Hematopoietic multipotent progenitor cell treated with erythropoietin and hydrocortisone succinate and interleukin-3 and kit ligand, for 4 days (in vitro differentiated cells): Measurements from ENCODE around the gene NBPF14.
"Not testable (repeated sequence)": the region's sequence is repeated elsewhere in the genome, so short reads cannot be mapped to it uniquely, and the experiment has no call there.

ENCODE experiments used
- DNase-seq: peaks from one replicate; pipeline ENCODE4 v3.0.0-alpha.2; 2015

Gene NBPF14, protein sequence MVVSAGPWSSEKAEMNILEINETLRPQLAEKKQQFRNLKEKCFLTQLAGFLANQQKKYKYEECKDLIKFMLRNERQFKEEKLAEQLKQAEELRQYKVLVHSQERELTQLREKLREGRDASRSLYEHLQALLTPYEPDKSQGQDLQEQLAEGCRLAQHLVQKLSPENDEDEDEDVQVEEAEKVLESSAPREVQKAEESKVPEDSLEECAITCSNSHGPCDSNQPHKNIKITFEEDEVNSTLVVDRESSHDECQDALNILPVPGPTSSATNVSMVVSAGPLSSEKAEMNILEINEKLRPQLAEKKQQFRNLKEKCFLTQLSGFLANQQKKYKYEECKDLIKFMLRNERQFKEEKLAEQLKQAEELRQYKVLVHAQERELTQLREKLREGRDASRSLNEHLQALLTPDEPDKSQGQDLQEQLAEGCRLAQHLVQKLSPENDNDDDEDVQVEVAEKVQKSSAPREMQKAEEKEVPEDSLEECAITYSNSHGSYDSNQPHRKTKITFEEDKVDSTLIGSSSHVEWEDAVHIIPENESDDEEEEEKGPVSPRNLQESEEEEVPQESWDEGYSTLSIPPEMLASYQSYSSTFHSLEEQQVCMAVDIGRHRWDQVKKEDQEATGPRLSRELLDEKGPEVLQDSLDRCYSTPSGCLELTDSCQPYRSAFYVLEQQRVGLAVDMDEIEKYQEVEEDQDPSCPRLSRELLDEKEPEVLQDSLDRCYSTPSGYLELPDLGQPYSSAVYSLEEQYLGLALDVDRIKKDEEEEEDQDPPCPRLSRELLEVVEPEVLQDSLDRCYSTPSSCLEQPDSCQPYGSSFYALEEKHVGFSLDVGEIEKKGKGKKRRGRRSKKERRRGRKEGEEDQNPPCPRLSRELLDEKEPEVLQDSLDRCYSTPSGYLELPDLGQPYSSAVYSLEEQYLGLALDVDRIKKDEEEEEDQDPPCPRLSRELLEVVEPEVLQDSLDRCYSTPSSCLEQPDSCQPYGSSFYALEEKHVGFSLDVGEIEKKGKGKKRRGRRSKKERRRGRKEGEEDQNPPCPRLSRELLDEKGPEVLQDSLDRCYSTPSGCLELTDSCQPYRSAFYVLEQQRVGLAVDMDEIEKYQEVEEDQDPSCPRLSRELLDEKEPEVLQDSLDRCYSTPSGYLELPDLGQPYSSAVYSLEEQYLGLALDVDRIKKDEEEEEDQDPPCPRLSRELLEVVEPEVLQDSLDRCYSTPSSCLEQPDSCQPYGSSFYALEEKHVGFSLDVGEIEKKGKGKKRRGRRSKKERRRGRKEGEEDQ (N-terminal part only)

GRCh38 chr1:148595911-148596310, at the start of gene NBPF14:
Gene NBPF14, minus strand, starts transcription at chr1:148596011. Its CDS starts 294 bp downstream, at chr1:148595717.
- not testable (repeated sequence) for DNase-seq

- not testable (repeated sequence) for DNase-seq
These were observed 29.6 kb upstream of the NBPF14 start for GRCh38 chr1:148625451-148625850.

DNA sequence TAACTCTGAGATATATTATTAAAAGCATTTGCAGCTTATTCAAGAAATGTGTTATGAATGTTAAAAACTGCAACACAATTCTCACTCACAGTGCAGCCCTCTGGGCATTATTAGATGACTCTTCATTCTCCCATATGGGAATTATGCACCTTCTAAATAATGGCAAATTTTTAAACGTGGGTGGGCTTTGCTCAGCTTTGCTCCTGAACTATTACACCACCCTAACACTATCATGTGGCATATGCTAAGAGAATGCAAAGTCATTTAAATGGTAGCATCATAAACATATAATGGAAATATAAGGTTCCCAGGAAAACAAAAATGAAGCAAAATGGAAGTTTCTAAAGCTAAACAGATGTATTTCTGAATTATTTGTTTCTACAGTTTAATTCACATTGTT, 22.4 kb upstream of the NBPF14 start:
- not testable (repeated sequence) for DNase-seq

DNA sequence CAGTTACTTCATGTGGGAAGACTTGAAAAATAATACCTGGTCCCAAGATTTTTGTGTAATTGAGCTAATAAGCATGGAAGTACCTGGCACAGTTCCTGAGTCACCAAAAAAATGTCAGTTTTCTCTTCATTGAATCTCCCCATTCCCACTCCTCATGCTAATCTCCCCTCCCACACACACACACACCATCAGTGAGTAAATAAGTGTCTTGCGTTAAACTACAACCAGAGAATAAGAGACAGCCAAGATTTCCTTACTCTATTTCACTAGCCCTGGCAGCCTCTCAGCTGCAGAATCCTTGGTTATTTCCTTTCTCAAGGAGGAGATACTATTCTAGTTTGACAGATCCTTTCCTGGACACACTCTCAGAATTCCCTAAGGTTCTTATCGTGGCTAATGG, 9.5 kb upstream of the NBPF14 start:
- DNase-seq, result not testable (repeated sequence)

DNA sequence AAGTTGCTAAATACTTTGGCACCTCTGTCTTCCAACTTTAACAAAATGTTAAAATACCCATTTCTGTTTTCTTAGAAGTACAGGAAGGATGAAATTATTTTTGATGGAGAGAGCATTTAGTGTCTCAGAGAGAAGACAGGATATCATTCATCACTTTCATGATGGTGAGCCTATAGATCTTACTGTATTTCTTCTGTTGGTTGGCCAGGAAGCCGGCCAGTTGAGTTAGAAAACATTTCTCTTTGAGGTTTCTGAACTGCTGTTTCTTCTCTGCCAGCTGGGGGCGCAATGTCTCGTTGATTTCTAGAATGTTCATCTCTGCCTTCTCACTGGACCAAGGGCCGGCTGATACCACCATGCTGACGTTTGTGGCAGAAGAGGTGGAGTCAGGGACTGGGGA, 451 bp downstream of the NBPF14 start:
- not testable (repeated sequence) for DNase-seq

GRCh38 chr1:148591098-148591497, 4.7 kb downstream of the NBPF14 start:
- DNase-seq, result not testable (repeated sequence)

- DNase-seq, result peak; percentile 2
These were observed 63.7 kb downstream of the NBPF14 start for GRCh38 chr1:148532158-148532557.

DNA sequence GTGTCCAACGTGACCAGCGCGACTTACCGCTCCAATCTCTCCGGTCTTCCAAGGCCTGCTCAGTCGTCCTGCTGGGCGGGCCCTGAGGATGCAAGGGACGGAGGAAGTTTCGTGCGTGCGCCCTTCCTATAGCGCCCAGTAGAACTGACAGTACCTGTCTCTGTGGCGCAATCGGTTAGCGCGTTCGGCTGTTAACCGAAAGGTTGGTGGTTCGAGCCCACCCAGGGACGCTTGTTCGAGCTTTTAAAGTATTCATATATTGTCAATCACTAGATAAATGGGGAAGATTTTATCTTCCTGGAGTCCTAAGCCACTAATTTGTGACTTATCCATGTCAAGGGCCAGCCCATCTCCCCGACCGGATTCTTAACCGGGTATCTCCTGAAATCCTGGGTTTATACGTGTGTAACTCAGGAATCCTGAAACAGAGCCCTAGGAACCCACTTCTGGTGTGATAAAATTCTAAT, 66.7 kb downstream of the NBPF14 start:
- peak; percentile 72 for DNase-seq

DNA sequence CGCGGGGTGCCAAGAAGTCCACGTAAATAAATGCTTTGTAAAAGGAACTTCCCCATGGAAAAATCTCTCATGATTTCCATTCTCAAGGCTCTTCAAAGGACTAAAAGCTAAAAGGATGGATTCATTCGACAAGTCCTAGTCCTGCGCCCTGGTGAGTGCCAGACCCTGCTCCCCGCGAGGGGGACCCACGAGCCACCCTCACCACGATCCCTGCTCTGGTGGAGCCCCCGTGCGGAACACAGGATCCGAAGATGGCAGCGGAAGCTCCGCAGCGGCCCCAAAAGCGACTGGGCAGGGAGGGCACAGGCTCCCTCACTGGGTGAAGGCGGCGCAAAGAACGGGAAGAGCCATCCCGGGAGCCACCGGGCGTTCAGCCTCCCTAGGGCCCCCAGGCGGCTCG, 67.2 kb downstream of the NBPF14 start:
- DNase-seq, result not testable (repeated sequence)

- not testable (repeated sequence) for DNase-seq
These were observed 69.2 kb downstream of the NBPF14 start for GRCh38 chr1:148526587-148526986.

DNA sequence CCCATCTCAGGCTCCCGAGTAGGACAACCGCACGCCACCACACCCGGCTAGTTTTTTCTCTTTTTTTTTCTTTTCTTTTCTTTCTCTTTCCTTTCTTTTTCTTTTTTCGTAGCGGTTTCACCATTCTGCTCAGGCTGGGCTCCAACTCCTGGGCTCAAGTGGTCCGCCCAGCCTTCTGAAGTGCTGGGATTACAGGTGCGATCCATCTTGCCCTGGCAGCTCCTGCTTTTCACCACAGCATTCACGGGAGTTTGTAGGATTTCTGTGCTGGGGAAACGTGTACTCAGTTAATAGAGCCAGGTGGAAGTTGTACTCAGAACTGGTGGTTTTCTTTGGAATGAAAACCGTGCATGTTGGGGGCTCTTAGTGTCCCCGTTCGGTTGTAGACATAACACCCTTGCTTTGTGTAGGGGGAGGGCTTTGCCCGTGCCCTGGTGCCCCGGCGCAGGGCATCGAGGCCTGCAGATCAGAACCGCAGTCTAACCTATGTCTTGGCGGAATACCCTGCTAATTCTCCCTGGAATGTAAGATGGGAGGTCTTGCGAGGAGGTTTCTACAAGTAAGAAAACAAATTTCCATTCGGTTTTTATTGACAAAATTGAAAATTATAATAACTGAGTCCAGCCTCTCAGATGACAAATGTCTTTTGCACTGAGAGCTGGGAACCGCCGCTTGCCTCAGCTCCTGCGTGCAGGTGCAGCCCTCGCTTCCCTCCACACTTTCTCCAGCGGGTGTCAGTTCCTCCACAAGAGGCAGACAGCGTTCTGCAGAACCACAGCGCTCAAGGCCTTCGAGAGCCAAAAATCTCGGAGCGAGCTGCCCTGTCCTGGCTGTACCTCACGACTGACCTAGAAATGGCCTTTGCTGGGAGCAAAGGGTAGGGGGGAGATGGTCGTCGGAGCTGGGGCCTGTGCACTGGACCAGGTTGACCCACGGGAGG, 72.3 kb downstream of the NBPF14 start:
- DNase-seq, result not testable (repeated sequence)

DNA sequence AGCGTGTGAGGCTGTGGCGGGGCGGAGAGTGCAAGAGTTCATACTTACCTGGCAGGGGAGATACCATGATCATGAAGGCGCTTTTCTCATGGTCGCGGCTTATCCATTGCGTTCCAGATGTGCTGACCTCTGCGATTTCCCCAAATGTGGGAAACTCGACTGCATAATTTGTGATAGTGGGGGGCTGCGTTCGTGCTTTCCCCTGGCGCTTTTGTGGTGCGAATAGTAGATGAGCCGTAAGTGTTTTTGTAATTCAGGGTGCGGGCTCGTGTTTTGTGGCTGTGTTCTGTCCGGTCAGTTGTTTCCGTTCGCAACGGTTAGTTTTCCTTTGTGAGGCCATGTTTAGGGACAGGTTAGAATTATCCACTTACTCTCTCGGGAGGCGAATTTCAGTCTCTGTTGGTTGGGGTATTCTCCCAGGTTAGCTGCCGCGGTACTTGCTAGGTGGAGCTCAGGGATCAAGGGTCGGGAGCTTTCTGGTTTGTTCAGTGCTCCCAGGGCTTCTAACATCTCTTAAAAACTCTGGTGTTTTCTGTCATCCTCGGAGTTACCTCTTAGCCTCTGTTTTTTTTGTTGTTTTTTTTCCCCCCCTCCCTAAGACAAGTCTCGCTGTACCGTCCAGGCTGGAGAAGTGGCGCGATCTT, 73.1 kb downstream of the NBPF14 start:
- DNase-seq, result peak; percentile 99

GRCh38 chr1:148522072-148522471, 73.7 kb downstream of the NBPF14 start:
- DNase-seq, result peak; percentile 96

DNA sequence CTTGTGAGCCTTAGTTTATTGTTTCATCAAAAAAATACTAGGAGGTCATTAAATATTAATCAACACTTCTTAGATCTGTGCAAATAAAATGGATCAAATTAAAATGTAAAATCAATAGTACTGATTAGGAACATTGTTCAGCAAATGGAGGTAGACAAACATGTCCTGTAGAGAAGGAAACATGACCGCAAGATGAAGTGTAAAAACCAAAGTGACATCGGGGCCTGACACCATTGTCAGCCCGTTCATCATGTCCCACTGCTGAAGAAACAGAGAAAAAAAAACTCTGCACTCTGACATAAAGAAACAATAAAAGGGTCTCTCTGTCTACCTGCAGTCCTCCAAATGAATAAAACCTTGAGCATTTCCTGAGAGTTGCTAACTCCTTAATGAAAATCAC, 81.5 kb downstream of the NBPF14 start:
- DNase-seq, result not testable (repeated sequence)

DNA sequence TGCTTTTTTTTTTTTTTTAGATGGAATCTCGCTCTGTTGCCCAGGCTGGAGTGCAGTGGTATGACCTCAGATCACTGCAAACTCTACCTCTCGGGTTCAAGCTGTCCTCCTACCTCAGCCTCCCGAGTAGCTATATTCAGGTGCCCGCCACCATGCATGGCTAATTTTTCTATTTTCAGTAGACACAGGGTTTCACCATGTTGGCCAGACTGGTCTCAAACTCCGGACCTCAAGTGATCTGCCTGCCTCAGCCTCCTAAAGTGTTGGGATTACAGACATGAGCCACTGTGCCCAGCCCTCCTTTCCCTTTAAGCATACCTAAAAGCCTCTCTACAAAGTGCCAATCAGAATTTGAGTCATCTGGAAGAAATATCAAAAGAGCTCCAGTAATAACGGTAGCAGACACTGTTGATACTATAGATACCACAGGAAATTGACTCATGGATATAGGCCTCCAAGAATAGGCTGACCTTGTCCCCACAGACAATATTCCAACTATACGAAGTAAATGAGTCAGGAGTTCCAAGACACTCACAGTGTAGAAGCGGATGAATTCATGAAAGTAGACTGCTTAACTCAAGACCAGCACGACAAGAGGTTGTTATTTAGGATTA, 83.1 kb downstream of the NBPF14 start:
- peak; percentile 1 for DNase-seq

DNA sequence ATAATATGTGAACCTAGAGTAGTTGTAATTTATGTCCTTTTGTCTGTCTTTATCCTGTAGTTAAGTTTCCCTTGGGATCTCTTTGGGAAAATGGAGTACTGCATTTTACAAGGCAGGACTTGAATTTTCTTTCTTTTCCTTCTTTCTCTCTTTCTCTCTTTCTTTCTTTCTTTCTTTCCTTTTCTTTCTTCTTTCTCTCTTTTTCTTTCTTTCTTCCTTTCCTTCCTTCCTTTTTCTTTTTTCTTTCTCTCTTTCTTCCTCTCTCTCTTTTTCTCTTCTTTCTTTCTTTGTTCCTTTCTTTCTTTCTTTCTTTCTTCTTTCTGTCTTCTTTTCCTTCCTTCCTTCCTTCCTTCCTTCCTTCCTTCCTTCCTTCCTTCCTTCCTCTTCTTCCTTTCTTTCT, 101.9 kb downstream of the NBPF14 start:
- DNase-seq, result not testable (repeated sequence)

GRCh38 chr1:148483029-148483428, 112.8 kb downstream of the NBPF14 start, which contains the start of gene PPIAL4G:
Gene PPIAL4G, minus strand, starts transcription at chr1:148483302. Its CDS starts 50 bp downstream, at chr1:148483252.
- DNase-seq, result not testable (repeated sequence)
